HG02840 (cell line): ENCODE results near the gene KDF1.
A peak's percentile ranks its signal among the peaks of the same experiment; 100 is the strongest.

Source experiments
- ATAC-seq: cut with Tn5 transposase; IDR thresholded peaks from one replicate; pipeline ENCODE4 v1.9.1; 2021; ENCODE audit warnings: mild to moderate bottlenecking, moderate library complexity, moderate number of reproducible peaks; ENCODE audit not compliant: unreplicated experiment, low FRiP score

The KDF1 gene

GRCh38 chr1:26922431-26922729, 37.9 kb downstream of the KDF1 start:
- no peak for ATAC-seq

- ATAC-seq = peak; percentile 96
These were observed 38.5 kb downstream of the KDF1 start, which contains the start of gene NUDC for GRCh38 chr1:26921540-26922430. NUDC (plus strand) TSS chr1:26921743; CDS start chr1:26921849, 106 bp downstream.

- ATAC-seq = peak; percentile 26
These were observed 39.1 kb downstream of the KDF1 start for GRCh38 chr1:26921126-26921539.

- no peak for ATAC-seq
These were observed 44.9 kb downstream of the KDF1 start for GRCh38 chr1:26915204-26915842.

GRCh38 chr1:26913754-26914619, 46.3 kb downstream of the KDF1 start, which contains the start of gene NR0B2:
NR0B2 (minus strand) TSS chr1:26913975; CDS start chr1:26913940, 35 bp downstream.
- no peak for ATAC-seq

- ATAC-seq = no peak
These were observed 46.9 kb downstream of the KDF1 start for GRCh38 chr1:26913389-26913753.

- ATAC-seq = no peak
These were observed 48.1 kb downstream of the KDF1 start for GRCh38 chr1:26912147-26912490.

GRCh38 chr1:26911399-26912146, 48.7 kb downstream of the KDF1 start:
- no peak for ATAC-seq

GRCh38 chr1:26910343-26911160, 49.7 kb downstream of the KDF1 start:
- no peak for ATAC-seq

GRCh38 chr1:26909951-26910342, 50.3 kb downstream of the KDF1 start:
- no peak for ATAC-seq

- ATAC-seq = no peak
These were observed 53.0 kb downstream of the KDF1 start for GRCh38 chr1:26907071-26907917.

GRCh38 chr1:26900815-26901511, 59.3 kb downstream of the KDF1 start:
- ATAC-seq = no peak

- ATAC-seq = peak; percentile 90
These were observed 60.1 kb downstream of the KDF1 start, which contains the start of gene GPATCH3 for GRCh38 chr1:26900001-26900814. GPATCH3 (minus strand) TSS chr1:26900467; CDS start chr1:26900442, 25 bp downstream.
